Middle frontal gyrus (tissue), 1 donor: Measurements from ENCODE around the gene ENSA.
"Not testable (repeated sequence)": the region's sequence is repeated elsewhere in the genome, so short reads cannot be mapped to it uniquely, and the experiment has no call there.

Experiments
- DNase-seq: peaks from one replicate; pipeline ENCODE4 v3.0.0-alpha.2; 2015; ENCODE audit warnings: low spot score; ENCODE audit errors: extremely low spot score

Gene ENSA

GRCh38 chr1:150621497-150622302 is 7.7 kb downstream of the ENSA start:
- DNase-seq: no peak

GRCh38 chr1:150620919-150621318 is 8.5 kb downstream of the ENSA start:
- no peak for DNase-seq

DNA sequence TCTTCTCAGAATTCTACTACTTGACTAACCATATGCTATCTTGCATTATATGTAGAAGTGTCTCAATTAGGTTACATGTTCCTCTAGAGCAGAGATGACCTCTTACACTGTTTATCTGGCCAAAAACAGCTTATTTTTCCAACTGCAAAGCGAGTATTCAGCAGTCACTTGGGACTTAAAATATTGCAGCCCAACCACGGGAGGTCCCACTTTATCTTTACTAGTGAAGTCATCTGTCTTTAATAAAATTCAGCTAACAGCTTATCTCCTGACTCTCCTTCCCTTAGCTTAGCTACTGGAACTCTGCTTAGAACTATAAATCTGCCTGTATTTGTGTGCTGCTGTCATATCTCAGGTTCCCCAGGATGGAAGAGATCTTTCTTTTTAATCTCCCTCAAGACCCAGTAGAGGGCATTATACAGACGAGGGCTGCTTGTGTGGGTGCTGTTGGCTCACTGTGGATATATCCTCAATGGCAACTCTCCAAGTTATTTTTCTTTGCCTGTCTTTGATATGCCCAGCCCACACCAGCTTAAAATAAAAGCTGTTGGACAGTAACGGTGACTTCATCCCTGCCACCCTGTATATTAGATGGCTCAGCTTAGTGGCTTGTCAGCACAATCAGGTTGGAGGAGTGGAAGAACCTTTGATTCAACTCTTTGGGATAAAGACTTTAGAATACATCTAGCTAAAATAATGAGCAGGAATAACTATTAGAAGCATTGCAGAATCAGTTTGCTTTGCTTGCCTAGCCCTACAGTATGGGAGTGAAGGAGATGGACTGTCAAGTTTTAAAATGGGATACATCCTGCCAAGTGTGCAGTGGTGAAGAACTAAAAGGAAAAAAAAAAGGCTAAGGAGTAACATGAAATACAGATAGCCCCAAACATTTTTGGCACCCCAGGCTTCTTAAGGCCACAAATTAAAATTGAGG is 9.6 kb downstream of the ENSA start:
- DNase-seq: no peak

DNA sequence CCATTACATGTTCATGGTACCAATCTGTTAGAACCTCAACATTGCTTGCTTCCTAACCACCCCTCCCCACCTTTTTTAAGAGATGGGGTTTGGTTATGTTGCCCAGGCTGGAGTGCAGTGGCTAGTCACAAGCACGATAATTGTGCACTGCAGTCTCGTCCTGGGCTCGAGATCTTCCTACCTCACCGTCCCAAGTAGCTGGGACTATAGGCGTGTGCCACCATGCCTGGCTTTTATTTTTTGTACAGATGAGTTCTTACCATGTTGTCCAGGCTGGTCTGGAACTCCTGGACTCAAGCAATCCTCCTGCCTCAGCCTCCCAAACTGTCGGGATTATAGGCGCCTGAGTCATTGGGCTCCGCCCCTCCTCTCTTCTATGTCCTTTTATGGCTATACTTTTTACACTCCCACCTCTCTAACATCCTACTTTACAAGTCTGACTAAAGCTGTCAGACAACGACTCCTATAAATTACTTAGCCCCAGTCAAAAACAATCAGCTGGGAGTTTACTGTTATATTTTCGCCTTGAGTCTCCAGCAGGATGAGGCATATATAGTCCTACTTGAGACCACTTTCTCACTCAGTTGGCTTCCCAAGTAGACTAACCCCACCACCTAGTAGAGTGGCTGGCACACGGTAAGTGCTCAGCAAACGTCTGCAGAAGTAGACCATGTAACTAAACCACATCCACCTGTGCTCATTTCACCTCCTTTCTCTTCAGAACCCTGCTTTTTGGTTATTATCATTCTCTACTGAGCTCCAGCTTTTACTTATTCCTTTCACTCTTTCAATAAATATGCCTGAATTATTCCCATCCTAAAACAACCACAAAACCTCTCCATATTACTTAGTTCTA is 13.8 kb downstream of the ENSA start:
- no peak for DNase-seq

- peak; percentile 25 for DNase-seq
Observed at GRCh38 chr1:150613061-150613920, 16.1 kb downstream of the ENSA start.

DNA sequence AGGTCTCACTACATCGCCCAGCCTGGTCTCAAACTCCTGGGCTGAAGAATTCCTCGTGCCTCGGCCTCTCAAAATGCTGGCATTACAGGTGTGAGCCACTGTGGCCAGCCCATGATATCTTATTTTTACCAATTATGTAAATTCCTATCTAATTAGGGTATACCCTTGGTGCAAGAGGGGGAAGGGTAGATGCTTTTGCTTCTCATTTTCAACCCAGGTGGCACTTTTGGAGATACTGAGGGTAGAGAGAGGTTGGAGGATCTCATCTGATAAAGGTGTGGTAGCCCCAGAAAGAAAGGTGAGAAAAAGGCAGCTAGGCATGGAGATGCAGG is 17.4 kb downstream of the ENSA start:
- no peak for DNase-seq

DNA sequence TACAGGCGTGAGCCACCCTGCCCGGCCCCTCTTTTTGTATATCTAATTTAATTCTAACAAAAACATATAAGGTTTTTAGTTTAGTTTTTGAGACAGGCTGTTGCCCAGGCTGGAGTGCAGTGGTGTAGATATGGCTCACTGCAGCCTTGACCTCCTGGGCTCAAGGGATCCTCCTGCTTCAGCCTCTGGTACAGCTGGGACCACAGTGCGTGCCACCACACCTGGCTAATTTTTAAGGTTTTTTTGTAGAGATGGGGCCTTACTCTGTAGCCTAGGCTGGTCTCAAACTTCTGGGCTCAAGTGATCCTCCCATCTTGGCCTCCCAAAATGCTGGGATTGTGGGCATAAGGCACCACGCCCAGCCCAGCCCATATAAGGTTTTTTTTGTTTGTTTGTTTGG is 18.8 kb downstream of the ENSA start:
- no peak for DNase-seq

- DNase-seq: no peak
Observed at GRCh38 chr1:150609732-150610131, 19.7 kb downstream of the ENSA start.

- no peak for DNase-seq
Observed at GRCh38 chr1:150606463-150607142, 22.8 kb downstream of the ENSA start.

DNA sequence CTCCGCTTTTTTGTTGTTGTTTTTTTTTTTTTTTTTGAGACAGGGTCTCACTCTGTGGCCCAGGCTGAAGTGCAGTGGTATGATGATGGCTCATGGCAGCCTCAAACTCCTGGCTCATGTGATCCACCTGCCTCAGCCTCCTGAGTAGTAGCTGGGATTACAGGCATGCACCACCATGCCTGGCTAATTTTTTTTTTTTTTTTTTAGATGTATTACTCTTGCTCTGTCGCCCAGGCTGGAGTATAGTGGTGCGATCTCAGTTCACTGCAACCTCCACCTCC is 24.0 kb downstream of the ENSA start:
- not testable (repeated sequence) for DNase-seq

GRCh38 chr1:150604226-150604588 is 25.2 kb downstream of the ENSA start:
- DNase-seq: no peak

GRCh38 chr1:150603711-150604110 is 25.7 kb downstream of the ENSA start:
- no peak for DNase-seq

GRCh38 chr1:150602372-150602771 is 27.0 kb downstream of the ENSA start:
- DNase-seq: not testable (repeated sequence)

GRCh38 chr1:150601540-150601939 is 27.9 kb downstream of the ENSA start:
- no peak for DNase-seq

GRCh38 chr1:150598346-150598745 is 31.1 kb downstream of the ENSA start:
- DNase-seq: not testable (repeated sequence)

- no peak for DNase-seq
Observed at GRCh38 chr1:150596976-150597375, 32.4 kb downstream of the ENSA start.

GRCh38 chr1:150596095-150596892 is 33.1 kb downstream of the ENSA start:
- no peak for DNase-seq

DNA sequence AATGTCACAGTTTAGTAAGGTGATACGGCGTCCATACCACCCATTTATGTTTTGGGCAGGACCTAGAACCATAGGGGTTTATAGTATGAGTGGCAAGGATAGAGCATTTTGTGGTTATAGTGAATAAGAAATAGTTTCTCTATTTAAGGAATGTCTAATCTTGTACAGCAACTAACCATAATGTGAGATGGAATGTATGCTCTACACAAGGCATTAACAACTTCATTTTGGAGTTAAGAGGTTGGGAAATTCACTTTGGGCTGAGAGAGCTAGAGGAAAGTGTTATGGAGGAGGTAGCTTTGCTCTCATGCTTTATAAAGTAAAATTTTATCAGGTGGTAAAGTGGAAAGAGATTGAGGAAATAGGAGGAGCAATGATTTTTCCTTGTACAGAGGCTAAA is 47.0 kb downstream of the ENSA start:
- DNase-seq: no peak

DNA sequence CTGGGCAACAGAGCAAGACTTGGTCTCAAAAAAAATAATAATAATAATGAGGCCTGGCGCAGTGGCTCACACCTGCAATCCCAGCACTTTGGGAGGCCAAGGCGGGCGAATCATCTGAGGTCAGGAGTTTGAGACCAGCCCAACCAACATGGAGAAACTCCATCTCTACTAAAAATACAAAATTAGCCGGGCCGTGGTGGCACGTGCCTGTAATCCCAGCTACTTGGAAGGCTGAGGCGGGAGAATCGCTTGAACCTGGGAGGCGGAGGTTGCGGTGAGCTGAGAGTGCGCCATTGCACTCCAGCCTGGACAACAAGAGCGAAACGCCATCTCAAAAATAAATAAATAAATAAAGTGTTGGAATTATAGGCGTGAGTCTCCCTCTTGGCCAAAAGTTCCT is 47.5 kb downstream of the ENSA start:
- DNase-seq: not testable (repeated sequence)
